Lower lobe of right lung (tissue), 2 donors: ENCODE data around the gene ZNF136. TPM values are rescaled to one million over a fixed set of nuclear protein-coding genes. Genes with fewer than 3 reads are reported as not detected.

Source experiments
- ATAC-seq, 2 donors: fragments of 200-7000 bp; cut with Tn5 transposase; one replicate each; pipeline ENCODE4 v1.9.1; 2020 to 2022; ENCODE audit warnings: mild to moderate bottlenecking in 2 of 2, moderate library complexity in 2 of 2
- DNase-seq: peaks from one replicate; pipeline ENCODE4 v3.0.0-alpha.2; 2020
- H3K27ac ChIP-seq: fragments of 200-600 bp; one replicate; pipeline ENCODE4 v1.8.0; 2022
- H3K27me3 ChIP-seq: fragments of 200-600 bp; one replicate; pipeline ENCODE4 v1.8.0; 2022; ENCODE audit warnings: low read depth
- H3K36me3 ChIP-seq: fragments of 200-600 bp; one replicate; pipeline ENCODE4 v1.8.0; 2022; ENCODE audit warnings: mild to moderate bottlenecking
- H3K4me1 ChIP-seq: fragments of 200-600 bp; one replicate; pipeline ENCODE4 v1.8.0; 2022
- H3K4me3 ChIP-seq: fragments of 200-600 bp; one replicate; pipeline ENCODE4 v1.8.0; 2022; ENCODE audit warnings: mild to moderate bottlenecking
- H3K9me3 ChIP-seq: fragments of 200-600 bp; one replicate; pipeline ENCODE4 v1.8.0; 2022
- intact Hi-C: fragments of 100-400 bp; cut with DNase I; formaldehyde crosslinking; loops from one replicate; pipeline ENCODE4 v1.11.0; 2022
- total RNA-seq: library from RNA; stranded (reverse); fragmentation: NEBNext Ultra II Directional; extraction: Animal tissue kit (Norgen Biotek cat#: 25700); gene quantifications from one replicate; pipeline ENCODE4 v1.2.1, GENCODE V29; 2021
- TF ChIP-seq, protein P1 (sequence below): fragments of 200-600 bp; IDR thresholded peaks from one replicate; pipeline ENCODE4 v1.8.0; 2022; ENCODE audit warnings: antibody characterized with exemption, mild to moderate bottlenecking
- donor health status: DM: no; HTN: yes; CAD: no; lungs with severe emphysema.

The ZNF136 gene
- total RNA-seq, 1 donor from 2014 or later, result 14.9 TPM

DNA sequence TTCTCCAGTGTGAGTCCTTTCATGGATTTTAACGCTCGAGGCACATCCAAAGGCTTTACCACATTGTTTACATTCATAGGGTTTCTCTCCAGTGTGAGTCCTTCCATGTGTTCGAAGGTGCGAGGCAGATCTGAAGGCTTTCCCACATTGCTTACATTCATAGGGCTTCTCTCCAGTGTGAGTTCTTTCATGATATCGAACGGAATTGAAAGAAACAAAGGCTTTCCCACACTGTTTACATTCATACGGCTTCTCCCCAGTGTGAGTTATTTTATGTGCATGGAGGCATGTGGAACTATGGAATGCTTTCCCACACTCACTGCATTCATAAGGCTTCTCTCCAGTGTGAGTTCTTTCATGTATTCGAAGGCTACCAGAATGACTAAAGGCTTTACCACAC is 17.5 kb upstream of the ZNF136 start:
- H3K36me3 ChIP-seq, result peaks cover 45% of the 10 kb centered on the region
- intact Hi-C loops, result no loop called here
- DNase-seq (no peak), ATAC-seq (no peak)
- no peak overlapping the region for H3K4me3 ChIP-seq
- H3K9me3 ChIP-seq, result peaks cover 14% of the 10 kb centered on the region
- TF ChIP-seq, protein P1, sequence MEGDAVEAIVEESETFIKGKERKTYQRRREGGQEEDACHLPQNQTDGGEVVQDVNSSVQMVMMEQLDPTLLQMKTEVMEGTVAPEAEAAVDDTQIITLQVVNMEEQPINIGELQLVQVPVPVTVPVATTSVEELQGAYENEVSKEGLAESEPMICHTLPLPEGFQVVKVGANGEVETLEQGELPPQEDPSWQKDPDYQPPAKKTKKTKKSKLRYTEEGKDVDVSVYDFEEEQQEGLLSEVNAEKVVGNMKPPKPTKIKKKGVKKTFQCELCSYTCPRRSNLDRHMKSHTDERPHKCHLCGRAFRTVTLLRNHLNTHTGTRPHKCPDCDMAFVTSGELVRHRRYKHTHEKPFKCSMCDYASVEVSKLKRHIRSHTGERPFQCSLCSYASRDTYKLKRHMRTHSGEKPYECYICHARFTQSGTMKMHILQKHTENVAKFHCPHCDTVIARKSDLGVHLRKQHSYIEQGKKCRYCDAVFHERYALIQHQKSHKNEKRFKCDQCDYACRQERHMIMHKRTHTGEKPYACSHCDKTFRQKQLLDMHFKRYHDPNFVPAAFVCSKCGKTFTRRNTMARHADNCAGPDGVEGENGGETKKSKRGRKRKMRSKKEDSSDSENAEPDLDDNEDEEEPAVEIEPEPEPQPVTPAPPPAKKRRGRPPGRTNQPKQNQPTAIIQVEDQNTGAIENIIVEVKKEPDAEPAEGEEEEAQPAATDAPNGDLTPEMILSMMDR, result no peak
- H3K27me3 ChIP-seq, result no peaks in the 10 kb centered on the region
- peaks cover 12% of the 10 kb centered on the region for H3K4me1 ChIP-seq
- H3K27ac ChIP-seq, result no peak overlapping the region

DNA sequence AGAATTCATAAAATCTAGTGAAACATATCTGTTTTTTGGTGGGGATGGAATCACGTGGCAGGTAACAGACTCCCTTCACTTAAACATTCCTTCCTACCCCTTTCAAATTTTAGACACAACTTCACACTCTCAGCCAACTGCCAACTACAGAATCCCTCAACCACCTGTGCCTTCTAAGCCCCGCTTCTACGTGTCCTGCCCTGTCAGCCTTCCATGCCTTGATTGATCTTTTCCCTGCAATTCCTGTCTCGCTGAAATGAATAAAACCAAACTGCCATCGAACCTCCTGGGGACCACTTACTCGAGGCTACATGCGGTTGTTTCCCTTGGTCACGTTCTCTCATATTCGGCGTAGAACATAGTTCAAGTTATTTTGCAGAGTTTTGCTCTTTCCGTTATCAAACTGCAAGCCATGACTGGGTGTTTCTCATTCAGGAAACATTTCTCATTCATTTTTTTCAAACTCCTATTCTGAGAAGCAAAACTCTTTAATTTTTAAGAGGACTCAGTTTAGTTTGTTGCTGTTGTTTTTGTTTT is 7.5 kb upstream of the ZNF136 start:
- no peak for DNase-seq
- TF ChIP-seq, protein P1, result no peak
- Histone ChIP-seq H3K9me3 (no peaks in the 10 kb centered on the region), H3K36me3 (peaks cover 6% of the 10 kb centered on the region), H3K4me1 (peaks cover 12% of the 10 kb centered on the region), H3K27ac (peak overlapping the region; percentile 83), H3K4me3 (peak overlapping the region; percentile 92), H3K27me3 (no peaks in the 10 kb centered on the region)
- no peak for ATAC-seq
- intact Hi-C loops, result no loop called here

DNA sequence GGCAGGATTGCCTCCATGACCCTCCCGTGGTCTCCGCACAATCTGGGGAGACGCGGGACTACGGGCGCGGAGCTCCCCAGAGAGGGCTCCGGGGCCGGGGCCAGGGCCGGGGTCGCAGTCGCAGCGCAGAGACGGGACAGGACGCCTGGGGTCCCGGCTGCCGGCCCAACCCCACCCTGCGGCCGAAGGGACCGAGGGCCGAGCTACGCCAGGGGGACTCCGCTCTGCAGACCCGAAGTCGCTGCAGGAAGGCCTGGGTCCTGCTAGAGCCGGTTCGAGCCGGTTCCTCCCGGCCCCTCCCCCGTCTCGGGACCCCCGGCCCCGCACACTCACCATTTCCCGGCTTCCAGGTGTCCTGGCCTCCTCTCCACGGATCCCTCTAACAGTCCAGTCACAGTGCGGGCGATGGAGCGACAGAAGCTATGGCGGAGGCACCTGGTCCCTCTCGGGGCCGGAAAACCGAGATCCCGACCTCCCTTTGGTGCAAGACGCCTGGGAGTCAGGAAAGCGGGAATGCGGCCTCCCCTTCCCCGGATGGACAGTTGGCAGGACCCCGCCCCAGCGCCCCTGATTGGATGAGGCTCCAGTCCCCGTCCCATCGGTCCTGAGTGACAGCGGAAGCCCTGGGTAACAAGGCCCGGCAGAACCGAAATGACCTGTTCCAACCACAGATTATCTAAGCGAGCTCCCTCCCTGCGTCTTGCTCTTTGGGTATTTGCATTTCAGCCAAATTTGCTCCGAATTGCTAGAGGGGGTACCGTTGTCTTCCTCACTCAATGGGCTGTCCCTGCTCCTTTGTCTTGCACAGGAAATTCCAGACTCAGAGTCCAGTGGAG is 6.5 kb upstream of the ZNF136 start, which contains the start of gene ZNF625:
ZNF625 (minus strand) TSS at position 512 of the 836 bp plus-strand sequence; CDS start at position 336, 176 bp downstream.
- TF ChIP-seq, protein P1, result no peak
- intact Hi-C loops, result no loop called here
- H3K4me3 ChIP-seq, result peak within 1 kb of the TSS; percentile 92
- H3K9me3 ChIP-seq, result no peaks in the 10 kb centered on the region
- H3K27me3 ChIP-seq, result no peaks in the 10 kb centered on the region
- DNase-seq (peak; percentile 90), ATAC-seq (peak; percentile 96 to 98)
- H3K27ac ChIP-seq, result peak within 1 kb of the TSS; percentile 83
- no peaks in the 10 kb centered on the region for H3K36me3 ChIP-seq
- peaks cover 12% of the 10 kb centered on the region for H3K4me1 ChIP-seq

DNA sequence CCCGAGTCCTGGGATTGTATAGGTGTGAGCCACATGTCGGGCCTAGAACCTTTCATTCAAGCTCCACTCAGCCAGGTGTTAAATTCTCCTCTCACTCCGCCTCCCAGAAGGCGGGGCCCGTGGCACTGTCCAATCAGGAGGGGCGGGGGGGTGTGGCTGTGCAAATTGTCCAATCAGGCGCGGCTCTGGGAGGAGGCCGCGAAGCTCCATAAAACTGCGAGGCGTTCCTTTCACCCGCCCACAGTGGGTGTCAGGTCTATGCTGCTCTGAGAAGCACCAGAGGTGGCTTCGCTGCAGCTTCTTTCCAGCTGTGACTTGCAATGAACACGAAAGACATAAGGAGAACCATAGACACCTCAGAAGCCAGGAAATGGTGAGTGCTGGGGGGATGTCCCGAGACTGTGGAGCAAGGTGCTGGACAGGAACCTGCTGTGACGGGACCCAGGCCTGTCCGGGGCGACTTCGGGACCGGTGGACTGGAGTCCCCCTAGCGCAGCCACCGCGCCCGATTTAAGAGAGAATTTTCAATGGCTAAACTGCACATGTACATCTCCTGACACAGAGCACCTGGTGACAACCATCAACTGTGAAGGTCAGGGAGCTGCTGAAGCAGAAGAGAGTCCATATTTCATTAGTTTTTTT is 3.0 kb upstream of the ZNF136 start:
- Histone ChIP-seq H3K4me1 (peaks cover 30% of the 10 kb centered on the region), H3K4me3 (no peak overlapping the region), H3K27ac (no peak overlapping the region), H3K27me3 (no peaks in the 10 kb centered on the region), H3K9me3 (no peaks in the 10 kb centered on the region), H3K36me3 (peaks cover under 1% of the 10 kb centered on the region)
- intact Hi-C loops, result no loop called here
- no peak for DNase-seq
- ATAC-seq, result no peak
- TF ChIP-seq, protein P1, result no peak

DNA sequence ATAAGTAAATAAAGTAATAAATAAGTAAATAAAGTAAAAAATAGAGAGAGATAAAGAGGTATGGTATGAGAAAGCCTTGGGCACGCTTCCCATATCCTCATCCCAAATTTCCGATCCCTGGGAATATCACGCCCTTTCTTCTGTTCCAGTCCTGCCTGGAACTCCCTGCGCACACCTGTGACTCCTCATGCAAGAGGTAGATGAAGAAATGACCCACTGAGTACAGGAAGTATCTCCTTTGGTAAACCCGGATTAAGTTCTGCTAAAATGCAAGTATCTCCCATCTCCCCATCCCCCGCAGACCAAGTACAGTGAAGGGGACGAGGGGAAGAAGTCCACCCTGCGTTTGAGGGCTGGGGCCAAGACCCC is 399 bp upstream of the ZNF136 start:
- Histone ChIP-seq H3K4me1 (peaks cover 44% of the 10 kb centered on the region), H3K27me3 (no peaks in the 10 kb centered on the region), H3K9me3 (no peaks in the 10 kb centered on the region), H3K36me3 (peaks cover 14% of the 10 kb centered on the region), H3K4me3 (peak overlapping the region; percentile 80), H3K27ac (peak overlapping the region; percentile 96)
- TF ChIP-seq, protein P1, result no peak
- ATAC-seq (no peak), DNase-seq (no peak)
- intact Hi-C loops, result no loop called here
